ENCODE measurements around the gene HECTD2.
"Not testable (repeated sequence)": the region's sequence is repeated elsewhere in the genome, so short reads cannot be mapped to it uniquely, and the experiment has no call there.

HECTD2 gene, protein sequence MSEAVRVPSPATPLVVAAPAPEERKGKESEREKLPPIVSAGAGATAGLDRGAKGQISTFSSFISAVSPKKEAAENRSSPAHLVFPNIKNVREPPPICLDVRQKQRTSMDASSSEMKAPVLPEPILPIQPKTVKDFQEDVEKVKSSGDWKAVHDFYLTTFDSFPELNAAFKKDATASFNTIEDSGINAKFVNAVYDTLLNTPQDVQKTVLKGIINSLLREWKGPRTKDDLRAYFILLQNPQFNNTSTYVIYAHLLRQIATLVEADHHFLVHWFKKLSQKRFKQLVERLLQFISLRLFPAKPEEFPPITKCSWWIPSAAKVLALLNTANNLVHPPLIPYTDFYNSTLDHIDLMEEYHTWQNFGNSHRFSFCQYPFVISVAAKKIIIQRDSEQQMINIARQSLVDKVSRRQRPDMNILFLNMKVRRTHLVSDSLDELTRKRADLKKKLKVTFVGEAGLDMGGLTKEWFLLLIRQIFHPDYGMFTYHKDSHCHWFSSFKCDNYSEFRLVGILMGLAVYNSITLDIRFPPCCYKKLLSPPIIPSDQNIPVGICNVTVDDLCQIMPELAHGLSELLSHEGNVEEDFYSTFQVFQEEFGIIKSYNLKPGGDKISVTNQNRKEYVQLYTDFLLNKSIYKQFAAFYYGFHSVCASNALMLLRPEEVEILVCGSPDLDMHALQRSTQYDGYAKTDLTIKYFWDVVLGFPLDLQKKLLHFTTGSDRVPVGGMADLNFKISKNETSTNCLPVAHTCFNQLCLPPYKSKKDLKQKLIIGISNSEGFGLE

DNA sequence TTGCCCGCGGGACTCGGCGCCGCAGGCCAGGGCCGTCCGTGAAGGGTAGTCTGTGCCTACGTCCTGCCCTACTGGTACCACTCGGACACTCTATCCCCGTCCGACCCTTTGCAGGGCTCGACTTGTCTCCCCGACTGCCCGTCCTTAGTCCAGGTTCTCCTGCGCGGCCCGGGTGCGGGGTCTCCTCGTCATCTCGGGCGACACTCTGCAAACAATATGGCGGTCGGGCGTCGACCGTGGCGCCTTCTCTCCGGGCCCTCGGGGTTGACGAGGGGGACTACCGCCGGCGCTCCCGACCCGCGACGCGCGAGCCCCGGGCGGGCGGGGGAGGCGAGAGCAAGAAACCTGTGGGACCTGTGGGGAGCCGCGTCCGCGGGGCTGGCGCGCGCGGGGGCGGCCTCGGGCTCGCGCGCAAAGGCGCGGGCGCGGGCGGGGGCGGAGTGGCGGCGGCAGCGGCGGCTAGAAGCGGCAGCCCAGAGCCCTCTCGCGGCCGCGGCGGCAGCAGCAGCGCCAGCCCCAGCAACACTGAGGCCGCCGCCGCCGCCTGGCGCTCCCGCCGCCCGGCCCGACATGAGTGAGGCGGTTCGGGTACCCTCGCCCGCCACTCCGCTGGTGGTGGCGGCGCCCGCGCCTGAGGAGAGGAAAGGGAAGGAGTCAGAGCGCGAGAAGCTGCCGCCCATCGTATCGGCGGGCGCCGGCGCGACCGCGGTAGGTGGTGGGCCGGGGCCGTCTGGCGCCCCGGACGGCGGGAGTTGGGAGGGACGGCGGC lies at the start of gene HECTD2:
Gene HECTD2, plus strand, starts transcription at position 476 of the 769 bp plus-strand sequence. Its CDS starts 95 bp downstream, at position 571.
- in situ Hi-C loops (cut with MboI; ENCODE audit: low sequenced_read_pairs) = no loop called here

DNA sequence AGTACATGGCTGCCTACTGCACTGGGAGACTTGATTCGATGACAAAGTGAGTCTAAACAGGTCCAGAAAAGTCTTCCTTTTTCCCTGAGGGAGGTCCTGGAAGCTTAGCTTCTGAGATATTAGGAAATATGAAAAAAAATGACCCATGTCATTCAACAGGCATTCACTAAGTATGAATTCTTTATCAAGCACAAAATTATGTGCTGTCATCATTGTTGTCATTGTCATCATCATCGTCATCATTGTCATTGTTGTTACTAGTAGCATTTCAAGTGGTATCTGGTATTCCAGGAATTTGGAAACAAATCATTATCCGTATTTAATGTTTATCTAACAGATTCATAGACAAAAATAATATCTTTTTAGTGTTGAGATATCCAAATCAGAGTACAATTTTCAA lies 49.7 kb upstream of the HECTD2 start:
- in situ Hi-C loops (cut with MboI; ENCODE audit: low sequenced_read_pairs) = no loop called here

DNA sequence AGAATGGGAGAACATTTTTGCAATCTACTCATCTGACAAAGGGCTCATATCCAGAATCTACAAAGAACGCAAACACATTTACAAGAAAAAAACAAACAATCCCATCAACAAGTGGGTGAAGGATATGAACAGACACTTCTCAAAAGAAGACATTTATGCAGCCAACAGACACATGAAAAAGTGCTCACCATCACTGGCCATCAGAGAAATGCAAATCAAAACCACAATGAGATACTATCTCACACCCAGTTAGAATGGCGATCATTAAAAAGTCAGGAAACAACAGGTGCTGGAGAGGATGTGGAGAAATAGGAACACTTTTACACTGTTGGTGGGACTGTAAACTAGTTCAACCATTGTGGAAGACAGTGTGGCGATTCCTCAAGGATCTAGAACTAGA lies 44.6 kb upstream of the HECTD2 start:
- in situ Hi-C loops (cut with MboI; ENCODE audit: low sequenced_read_pairs) = not testable (repeated sequence)

DNA sequence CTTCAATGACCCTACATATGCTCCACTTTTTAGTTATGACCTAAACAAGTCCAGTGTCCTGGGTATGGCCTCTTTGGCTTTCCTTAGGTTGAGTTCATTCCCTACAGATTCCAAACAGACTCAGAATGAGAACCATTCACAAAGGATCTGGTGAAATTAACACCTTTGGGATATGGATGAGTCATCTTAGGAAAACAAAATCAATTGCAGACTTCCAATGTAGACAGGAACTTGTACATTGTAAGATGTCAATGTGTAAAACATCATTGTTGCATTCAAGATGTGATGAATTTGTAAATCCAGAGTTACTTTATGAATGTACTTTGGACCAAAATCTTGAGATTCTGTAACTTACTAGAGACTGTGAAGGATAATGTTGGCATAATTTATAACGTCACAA lies 43.4 kb upstream of the HECTD2 start:
- in situ Hi-C loops (cut with MboI; ENCODE audit: low sequenced_read_pairs) = no loop called here

DNA sequence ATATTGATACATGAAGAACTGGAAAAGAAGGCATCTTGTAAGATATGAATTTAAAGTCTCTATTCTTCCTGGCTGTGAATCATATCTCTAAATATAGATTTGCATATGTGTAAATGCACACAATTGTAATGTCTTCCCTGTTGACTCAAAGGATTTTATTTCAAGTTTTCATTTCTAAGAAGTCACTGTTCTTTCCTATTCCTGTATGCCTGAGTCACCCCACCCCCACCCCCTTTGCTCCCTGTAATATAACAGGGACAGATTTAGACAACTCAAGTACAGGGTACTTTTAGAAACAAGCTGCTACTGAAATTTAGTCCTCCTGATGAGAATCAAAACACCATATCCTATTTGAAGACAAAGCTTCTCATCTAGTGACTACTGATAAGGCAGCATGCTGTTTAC lies 43.0 kb upstream of the HECTD2 start:
- in situ Hi-C loops (cut with MboI; ENCODE audit: low sequenced_read_pairs) = no loop called here

DNA sequence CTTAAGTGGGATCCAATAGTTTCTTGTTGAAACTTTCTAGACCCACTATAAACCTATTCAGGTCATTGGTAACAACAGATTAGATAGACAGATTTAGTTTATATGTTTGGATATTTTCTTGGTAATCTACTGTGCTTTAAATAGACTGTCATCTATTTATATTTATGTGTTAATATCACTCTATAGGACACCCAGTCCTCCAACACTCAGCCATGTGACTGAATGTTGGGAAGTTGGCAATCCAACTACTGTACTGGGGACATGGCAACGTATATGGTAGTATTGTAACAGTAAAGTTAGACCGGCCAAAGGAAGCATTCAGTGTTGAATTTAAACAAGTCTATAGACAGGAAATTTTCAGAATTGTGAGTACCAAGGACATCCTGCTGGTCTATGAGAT lies 42.6 kb upstream of the HECTD2 start:
- in situ Hi-C loops (cut with MboI; ENCODE audit: low sequenced_read_pairs) = no loop called here

DNA sequence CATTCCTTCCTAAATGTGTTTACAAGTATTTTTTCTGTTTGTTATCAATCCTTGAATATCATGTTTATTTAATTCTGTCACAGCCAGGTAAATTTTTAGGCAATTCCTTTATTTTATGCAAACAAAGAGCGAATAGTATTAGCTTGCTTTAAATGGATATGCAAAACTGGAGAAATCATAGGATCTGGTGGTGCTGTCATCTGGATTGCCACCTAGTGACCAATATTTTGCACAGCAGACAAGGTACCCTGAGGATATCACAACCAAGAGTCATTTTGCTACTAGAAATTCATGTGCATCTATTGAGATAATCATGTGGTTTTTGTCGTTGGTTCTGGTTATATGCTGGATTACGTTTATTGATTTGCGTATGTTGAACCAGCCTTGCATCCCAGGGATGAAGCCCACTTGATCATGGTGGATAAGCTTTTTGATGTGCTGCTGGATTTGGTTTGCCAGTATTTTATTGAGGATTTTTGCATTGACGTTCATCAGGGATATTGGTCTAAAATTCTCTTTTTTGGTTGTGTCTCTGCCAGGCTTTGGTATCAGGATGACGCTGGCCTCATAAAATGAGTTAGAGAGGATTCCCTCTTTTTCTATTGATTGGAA lies 40.1 kb upstream of the HECTD2 start:
- in situ Hi-C loops (cut with MboI; ENCODE audit: low sequenced_read_pairs) = not testable (repeated sequence)

DNA sequence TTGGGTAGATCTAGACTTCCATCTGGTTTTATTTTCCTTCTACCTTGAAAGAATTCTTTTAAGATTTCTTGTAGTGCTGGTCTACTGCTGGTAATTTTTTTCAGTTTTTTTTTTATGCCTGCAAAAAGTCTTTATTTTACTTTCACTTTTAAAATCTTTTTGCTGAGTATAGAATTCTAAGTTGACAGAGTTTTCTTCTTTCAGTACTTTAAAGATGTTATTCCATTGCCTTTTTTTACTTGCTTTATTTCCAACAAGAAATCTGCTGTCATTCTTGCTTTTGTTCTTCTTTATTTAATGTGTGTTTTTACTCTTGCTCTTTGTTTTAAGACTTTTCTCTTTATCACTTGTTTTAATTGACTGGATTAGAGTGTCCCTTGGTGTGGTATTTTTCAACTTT lies 36.1 kb upstream of the HECTD2 start:
- in situ Hi-C loops (cut with MboI; ENCODE audit: low sequenced_read_pairs) = no loop called here

DNA sequence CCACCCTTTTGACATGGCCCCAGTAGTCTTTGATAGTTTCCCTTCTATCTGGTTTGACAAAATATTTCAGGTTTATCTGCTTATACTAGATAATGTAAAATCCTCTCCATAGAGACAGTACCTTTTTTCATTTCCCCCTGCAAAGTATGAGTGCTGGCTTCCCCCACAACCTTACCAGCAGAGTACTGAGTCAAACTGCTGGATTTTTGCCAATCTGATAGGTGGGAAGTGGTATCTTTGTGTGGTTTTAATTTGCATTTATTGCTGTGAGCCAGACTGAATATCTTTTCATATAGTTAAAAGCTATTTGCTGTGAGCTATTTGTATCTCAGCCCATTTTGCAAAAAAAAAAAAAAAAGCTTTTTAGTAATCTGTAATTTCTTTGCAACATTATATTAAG lies 32.1 kb upstream of the HECTD2 start:
- in situ Hi-C loops (cut with MboI; ENCODE audit: low sequenced_read_pairs) = loop anchor here (25.0 kb wide), 1 partner anchor 534 kb away; the partner anchor contains the start of genes BTAF1 and FGFBP3

DNA sequence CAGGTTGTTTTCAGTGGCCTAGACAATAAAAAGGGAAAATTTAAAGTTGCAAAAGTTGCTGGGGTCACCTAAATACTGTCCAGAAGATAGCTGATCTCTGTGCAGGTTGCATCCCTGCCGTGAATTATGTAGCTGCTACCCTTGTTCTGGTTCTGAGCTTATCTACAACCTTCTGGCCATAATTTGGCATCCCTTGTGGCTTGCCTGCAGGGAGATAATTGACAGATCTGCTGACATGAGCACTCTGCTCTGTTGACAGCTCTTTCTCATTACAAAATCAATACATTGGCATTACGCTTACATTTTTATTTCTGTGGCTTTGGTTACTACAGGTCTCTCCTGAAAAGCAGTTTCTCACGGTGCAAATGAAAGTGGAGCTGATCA lies 29.3 kb upstream of the HECTD2 start:
- in situ Hi-C loops (cut with MboI; ENCODE audit: low sequenced_read_pairs) = loop anchor here (25.0 kb wide), 1 partner anchor 531 kb away; the partner anchor contains the start of genes BTAF1 and FGFBP3

DNA sequence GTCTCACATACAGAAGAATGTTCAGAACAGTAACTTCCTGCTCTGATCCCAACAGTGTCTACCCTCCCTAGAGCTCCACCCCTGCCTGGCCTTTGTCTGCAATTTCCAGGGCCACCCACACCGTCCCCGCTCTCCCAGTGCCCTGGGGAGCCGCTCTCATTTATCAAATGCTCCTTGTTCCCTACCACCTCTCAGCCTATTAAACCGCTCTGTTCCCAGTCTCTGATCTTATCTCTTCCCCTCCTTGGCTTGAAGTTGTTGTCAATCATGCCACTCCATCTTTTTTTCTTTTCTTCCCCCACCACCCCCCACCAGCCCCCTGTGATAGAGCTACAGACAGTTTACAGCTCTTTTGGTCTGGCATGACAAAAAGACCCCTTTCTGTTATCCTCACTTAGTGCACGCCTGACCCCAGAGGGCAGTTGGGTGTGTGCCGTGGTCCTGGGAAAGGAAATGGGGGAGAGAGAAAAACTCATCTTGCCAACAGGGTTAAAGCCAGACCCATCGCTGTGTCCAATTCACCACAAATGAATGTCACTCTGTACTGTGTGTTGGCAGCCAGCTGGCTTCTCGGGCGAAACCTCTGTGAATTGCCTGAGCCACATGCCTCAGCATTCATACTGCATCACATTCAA lies 28.8 kb upstream of the HECTD2 start:
- in situ Hi-C loops (cut with MboI; ENCODE audit: low sequenced_read_pairs) = loop anchor here (25.0 kb wide), 1 partner anchor 531 kb away; the partner anchor contains the start of genes BTAF1 and FGFBP3

DNA sequence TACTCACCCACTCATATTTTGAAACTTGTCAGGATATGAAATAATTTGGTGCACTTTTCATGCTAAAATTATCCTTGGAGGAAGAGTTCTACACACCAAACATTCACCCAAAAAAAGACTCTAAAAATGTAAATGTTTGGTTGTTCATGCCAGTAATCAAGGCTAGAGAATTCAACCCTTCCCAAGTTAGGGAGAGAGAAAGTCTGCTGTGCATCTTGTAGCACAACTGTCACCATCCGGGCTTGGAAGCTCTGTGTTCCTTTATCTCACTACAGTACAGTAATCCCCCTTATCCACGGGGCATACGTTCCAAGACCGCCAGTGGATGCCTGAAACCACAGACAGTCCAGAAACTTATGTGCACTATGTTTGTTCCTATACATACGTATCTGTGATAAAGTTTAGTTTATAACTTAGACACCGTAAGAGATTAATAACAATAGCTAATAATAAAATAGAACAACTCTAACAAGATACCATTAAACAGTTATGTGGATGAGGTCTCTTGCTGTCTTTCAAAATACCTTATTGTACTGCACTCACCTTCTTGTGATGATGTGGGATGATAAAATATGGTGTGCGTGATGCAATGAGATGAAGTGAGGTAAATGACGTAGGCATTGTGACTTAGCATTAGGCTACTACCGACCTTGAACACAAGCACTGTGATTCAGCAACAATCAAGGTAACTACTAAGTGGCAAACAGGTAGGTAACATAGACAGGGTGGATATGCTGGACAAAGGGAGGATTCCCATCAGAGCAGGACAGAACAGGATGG lies 24.6 kb upstream of the HECTD2 start:
- in situ Hi-C loops (cut with MboI; ENCODE audit: low sequenced_read_pairs) = loop anchor here (25.0 kb wide), 1 partner anchor 527 kb away; the partner anchor contains the start of genes BTAF1 and FGFBP3

DNA sequence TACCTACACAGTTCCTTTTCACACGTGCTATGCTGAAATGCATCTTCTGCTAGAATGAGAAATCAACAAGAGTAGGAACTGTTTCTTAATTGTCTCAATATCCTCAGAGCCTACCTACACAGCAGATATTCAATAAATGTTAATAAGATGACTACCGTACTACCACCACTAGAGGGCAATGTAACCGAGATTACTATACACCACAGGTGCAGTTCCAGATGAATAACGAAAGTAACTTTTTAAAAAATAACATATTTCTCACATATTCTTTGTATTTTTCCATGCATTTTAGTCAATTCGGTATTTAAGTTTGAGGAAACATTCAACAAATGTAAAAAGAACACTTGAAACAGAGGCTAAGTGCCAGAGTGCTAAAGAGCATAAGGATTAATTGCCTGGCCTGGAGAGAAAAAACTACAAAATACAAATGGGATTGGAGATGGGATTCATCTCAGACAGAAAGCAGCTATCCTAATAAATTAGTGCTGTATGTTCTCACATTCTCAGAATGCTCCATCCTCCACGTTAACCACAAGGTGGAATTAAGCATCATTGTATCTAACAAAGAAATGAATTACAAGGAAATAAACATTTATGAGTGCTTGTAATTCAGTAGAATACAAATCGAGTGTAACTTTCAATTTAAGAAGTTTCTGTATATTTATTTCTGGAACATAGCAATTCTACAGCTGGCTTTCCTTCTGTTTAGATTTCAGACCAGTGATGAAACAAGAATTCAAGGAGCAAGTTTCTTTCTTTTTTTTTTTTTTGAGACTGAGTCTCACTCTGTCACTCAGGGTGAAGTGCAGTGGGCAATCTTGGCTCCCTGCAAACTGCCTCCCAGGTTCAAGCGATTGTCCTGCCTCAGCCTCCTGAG lies 20.3 kb upstream of the HECTD2 start:
- in situ Hi-C loops (cut with MboI; ENCODE audit: low sequenced_read_pairs) = loop anchor here (25.0 kb wide), 1 partner anchor 522 kb away; the partner anchor contains the start of genes BTAF1 and FGFBP3

DNA sequence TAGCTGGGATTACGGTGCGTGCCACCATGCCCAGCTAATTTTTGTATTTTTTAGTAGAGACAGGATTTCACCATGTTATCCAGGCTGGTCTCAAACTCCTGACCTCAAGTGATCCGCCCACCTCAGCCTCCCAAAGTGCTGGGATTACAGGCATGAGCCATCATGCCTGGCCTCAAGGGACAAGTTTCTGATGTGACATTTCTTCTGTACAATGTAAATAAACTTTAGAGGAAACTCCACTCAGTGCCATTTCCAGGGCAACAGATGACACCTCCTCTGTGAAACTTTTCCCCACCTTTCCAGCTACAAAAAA lies 19.7 kb upstream of the HECTD2 start:
- in situ Hi-C loops (cut with MboI; ENCODE audit: low sequenced_read_pairs) = loop anchor here (25.0 kb wide), 1 partner anchor 522 kb away; the partner anchor contains the start of genes BTAF1 and FGFBP3

DNA sequence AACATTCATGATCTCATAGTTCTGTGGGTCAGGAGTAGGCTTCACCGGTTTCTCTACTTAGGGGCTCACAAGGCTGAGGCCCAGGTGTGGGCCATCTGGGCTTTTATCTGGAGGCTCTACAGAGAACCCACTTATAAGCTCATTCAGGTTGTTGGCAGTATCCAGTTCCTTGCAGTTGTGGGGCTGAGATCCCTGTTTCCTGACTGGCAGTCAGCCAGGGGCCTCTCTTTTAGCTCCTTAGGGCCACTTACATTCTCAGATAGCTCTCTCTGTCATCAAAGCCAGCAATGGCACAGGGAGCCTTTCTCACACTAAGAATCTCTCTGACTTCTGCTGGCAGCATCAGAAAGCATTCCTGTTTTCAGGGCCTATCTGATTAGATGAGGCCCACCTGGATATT lies 18.2 kb upstream of the HECTD2 start:
- in situ Hi-C loops (cut with MboI; ENCODE audit: low sequenced_read_pairs) = loop anchor here (25.0 kb wide), 1 partner anchor 520 kb away; the partner anchor contains the start of genes BTAF1 and FGFBP3

DNA sequence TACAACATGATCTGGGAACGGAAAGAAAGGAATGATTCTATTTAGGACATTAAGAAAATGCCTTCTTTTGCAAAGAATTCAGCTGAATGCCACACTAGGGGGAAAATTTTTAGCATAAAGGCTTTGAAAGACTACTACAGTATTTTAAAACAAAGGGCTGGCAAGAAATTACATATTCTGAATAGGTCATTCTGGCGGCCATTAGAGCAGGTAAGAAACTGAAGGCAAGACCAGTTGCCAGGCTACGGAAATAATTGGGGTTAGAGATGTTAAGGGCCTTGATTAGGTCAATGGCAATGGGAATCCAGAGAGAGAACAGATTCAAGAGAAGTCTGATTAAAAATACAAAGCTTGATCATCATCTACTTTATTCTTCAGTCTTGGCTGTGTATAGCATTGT lies 3.8 kb upstream of the HECTD2 start:
- in situ Hi-C loops (cut with MboI; ENCODE audit: low sequenced_read_pairs) = no loop called here

DNA sequence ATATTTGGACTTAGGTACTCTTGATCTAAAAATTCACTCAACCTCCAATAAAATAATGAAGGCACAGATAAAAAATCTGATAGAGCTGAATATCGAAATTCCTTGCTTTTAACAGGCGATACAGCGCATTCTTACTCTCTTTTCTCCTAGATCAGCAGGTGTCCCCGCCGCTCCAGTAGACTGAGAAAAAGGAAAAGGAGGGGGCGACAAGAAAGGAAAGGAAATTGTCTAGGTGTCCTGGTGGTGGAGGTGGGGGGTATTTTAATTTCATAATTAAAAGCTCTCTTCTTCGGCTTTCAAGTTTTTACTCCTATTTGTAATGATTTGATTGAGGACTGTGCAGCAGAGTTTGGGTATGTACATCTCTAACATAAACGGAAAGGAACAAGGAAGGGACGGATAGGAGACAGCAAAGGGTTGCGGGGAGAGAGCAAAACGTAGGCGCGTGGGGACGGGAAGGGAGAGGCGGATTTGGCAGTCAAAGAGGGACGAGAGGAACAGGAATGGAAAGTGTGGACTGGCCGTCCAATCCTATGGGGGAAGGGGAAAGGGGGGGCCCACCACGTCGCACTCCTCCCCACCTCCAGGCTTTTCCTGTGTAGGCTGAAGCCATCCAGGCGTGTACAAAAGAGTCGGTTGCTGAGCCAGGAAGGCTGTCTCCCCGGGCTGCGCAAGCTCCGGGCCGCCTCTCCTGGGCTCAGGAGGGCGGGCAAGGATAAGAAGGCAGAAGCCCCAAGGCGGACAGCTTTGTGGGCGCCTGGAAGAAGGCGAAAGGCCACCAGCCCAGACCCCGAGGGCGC lies 875 bp upstream of the HECTD2 start:
- in situ Hi-C loops (cut with MboI; ENCODE audit: low sequenced_read_pairs) = no loop called here
